ENCODE results near the gene DNASE2. TPM values are rescaled to one million over a fixed set of nuclear protein-coding genes. Genes with fewer than 3 reads are reported as not detected.

DNASE2 gene
- total RNA-seq, 1 donor from 2014 or later: 23.6 TPM

DNA sequence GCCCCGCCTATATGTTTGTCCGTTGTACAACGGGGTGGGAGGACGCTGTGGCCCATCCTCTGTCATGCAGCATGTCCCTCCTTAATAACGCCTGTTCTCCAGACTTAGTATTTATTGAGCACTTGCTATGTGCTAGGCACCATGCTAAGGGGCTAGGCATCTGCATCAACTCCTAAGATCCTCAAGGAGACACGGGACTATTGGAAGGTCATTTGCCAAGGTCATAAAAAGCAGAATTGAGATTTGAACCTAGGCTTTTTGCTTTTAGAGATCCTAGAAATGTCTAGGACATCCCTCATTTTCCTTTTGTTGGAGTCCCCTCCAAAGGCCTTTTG is 44.8 kb downstream of the DNASE2 start:
- no peak for DNase-seq (ENCODE audit: extremely low spot score in 2 of 2)
- Histone ChIP-seq H3K9me3 (no peaks in the 10 kb centered on the region), H3K27me3 (peaks cover 51% of the 10 kb centered on the region), H3K4me1 (peaks cover 26% of the 10 kb centered on the region), H3K36me3 (no peaks in the 10 kb centered on the region), H3K4me3 (no peak overlapping the region), H3K27ac (no peak overlapping the region)
- TF ChIP-seq CTCF (IDR thresholded peaks at IDR 0.05) (no peak), POLR2AphosphoS5 (IDR thresholded peaks at IDR 0.05; ENCODE audit: insufficient read depth in 1 of 2, low read depth in 1 of 2) (no peak), POLR2A (IDR thresholded peaks at IDR 0.05) (no peak)
- intact Hi-C loops (cut with DNase I): no loop called here

- Histone ChIP-seq H3K36me3 (no peaks in the 10 kb centered on the region), H3K27ac (no peak overlapping the region), H3K9me3 (no peaks in the 10 kb centered on the region), H3K27me3 (peaks cover 38% of the 10 kb centered on the region), H3K4me1 (peaks cover 26% of the 10 kb centered on the region), H3K4me3 (no peak overlapping the region)
- TF ChIP-seq POLR2AphosphoS5 (IDR thresholded peaks at IDR 0.05; ENCODE audit: insufficient read depth in 1 of 2, low read depth in 1 of 2) (no peak), POLR2A (IDR thresholded peaks at IDR 0.05) (no peak), CTCF (IDR thresholded peaks at IDR 0.05) (no peak)
- DNase-seq (ENCODE audit: extremely low spot score in 2 of 2): no peak
- intact Hi-C loops (cut with DNase I): no loop called here
These were observed 46.1 kb downstream of the DNASE2 start for GRCh38 chr19:12834976-12835757.

- no peaks in the 10 kb centered on the region for H3K9me3 ChIP-seq
- peaks cover 26% of the 10 kb centered on the region for H3K4me1 ChIP-seq
- H3K27ac ChIP-seq: no peak within 1 kb of the TSS
- no peaks in the 10 kb centered on the region for H3K36me3 ChIP-seq
- TF ChIP-seq POLR2A (IDR thresholded peaks at IDR 0.05) (no peak), CTCF (IDR thresholded peaks at IDR 0.05) (no peak), POLR2AphosphoS5 (IDR thresholded peaks at IDR 0.05; ENCODE audit: insufficient read depth in 1 of 2, low read depth in 1 of 2) (no peak)
- H3K27me3 ChIP-seq: peaks cover 35% of the 10 kb centered on the region
- intact Hi-C loops (cut with DNase I): no loop called here
- peak within 1 kb of the TSS; percentile 41 to 43 for H3K4me3 ChIP-seq
- DNase-seq (ENCODE audit: extremely low spot score in 2 of 2): no peak
These were observed 46.7 kb downstream of the DNASE2 start, which contains the start of gene RTBDN for GRCh38 chr19:12834566-12834943. TSS of gene RTBDN (minus strand) at chr19:12834579. CDS start at chr19:12829979, 4,600 bp downstream.

DNA sequence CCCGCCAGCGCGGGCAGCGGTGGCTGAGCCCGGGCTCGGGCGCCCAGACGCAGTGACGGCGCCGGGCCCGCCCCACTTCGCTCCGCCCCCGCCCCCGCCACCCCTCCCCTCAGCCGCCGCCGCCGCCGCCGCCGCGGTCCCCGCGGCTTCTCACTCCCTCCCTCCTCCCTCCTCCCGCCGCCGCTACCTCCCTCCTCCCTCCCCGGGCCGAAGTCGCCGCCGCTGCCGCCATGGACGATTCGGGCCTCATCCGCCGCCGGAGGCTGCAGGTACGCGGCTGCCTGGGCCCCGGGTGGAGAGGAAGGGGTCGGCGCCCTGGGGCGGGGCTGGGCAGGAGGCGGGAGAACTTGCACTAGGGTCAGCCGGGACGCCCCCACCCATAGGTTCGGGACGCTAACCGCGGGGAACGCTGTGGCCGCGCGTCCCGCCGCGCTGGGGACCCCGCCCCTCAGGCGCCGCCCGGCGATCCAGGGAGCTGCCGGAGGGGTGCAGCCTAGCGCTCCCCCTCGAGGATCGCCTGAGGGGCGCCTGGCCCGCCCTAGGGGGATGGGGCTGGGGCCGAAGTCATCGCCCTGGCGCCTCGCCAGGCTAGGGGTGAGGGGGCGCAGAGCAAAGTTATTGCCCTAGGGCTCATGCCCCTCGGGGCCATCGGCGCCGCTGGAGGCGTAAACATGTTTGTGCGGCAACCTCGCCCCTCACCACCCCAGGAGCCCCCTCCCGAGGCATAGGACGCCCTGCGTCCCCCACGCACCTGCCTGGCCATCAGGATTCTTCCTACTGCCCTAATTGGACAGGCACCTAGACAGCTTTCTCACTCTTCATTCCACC is 47.3 kb downstream of the DNASE2 start:
- H3K9me3 ChIP-seq: no peaks in the 10 kb centered on the region
- H3K4me3 ChIP-seq: peak overlapping the region; percentile 41 to 43
- no peaks in the 10 kb centered on the region for H3K36me3 ChIP-seq
- H3K27me3 ChIP-seq: peaks cover 33% of the 10 kb centered on the region
- no peak for DNase-seq (ENCODE audit: extremely low spot score in 2 of 2)
- TF ChIP-seq POLR2A (IDR thresholded peaks at IDR 0.05) (no peak), CTCF (IDR thresholded peaks at IDR 0.05) (no peak), POLR2AphosphoS5 (IDR thresholded peaks at IDR 0.05; ENCODE audit: insufficient read depth in 1 of 2, low read depth in 1 of 2) (no peak)
- intact Hi-C loops (cut with DNase I): no loop called here
- H3K27ac ChIP-seq: no peak overlapping the region
- peaks cover 22% of the 10 kb centered on the region for H3K4me1 ChIP-seq

GRCh38 chr19:12833418-12833737 is 47.9 kb downstream of the DNASE2 start:
- no peaks in the 10 kb centered on the region for H3K9me3 ChIP-seq
- H3K4me3 ChIP-seq: peak overlapping the region in 1 of 2 donors; percentile 41
- intact Hi-C loops (cut with DNase I): no loop called here
- peaks cover 28% of the 10 kb centered on the region for H3K27me3 ChIP-seq
- no peak overlapping the region for H3K27ac ChIP-seq
- DNase-seq (ENCODE audit: extremely low spot score in 2 of 2): no peak
- H3K36me3 ChIP-seq: no peaks in the 10 kb centered on the region
- no peak for TF ChIP-seq POLR2A (IDR thresholded peaks at IDR 0.05)
- TF ChIP-seq POLR2AphosphoS5 (IDR thresholded peaks at IDR 0.05; ENCODE audit: insufficient read depth in 1 of 2, low read depth in 1 of 2): no peak
- TF ChIP-seq CTCF (IDR thresholded peaks at IDR 0.05): no peak
- peaks cover 17% of the 10 kb centered on the region for H3K4me1 ChIP-seq

Data from vagina (tissue), 2 donors.